Endodermal cell (in vitro differentiated cells): ENCODE results near the gene ODF2L. TPM values are rescaled to one million over a fixed set of nuclear protein-coding genes. Genes with fewer than 3 reads are reported as not detected.

Experiments
- DNase-seq: peaks from one replicate; pipeline ENCODE4 v3.0.0-alpha.2; 2017
- H3K27ac ChIP-seq: 2 replicates; pipeline ENCODE4 v1.5.1; 2013; ENCODE audit warnings: mild to moderate bottlenecking, low read depth, low read length, moderate library complexity
- H3K27me3 ChIP-seq: 2 replicates; pipeline ENCODE4 v1.6.1; 2013; ENCODE audit warnings: mild to moderate bottlenecking, low read length, moderate library complexity; ENCODE audit not compliant: insufficient read depth, control insufficient read depth, poor library complexity, severe bottlenecking
- H3K36me3 ChIP-seq: 2 replicates; pipeline ENCODE4 v1.7.0; 2013; ENCODE audit warnings: mild to moderate bottlenecking, low read length, moderate library complexity; ENCODE audit not compliant: control insufficient read depth, insufficient read depth
- H3K4me1 ChIP-seq: one replicate; pipeline ENCODE4 v1.7.0; 2013; ENCODE audit warnings: low read length; ENCODE audit not compliant: control insufficient read depth, insufficient read depth
- H3K4me3 ChIP-seq: 2 replicates; pipeline ENCODE4 v1.5.1; 2013; ENCODE audit warnings: mild to moderate bottlenecking, low read length, moderate library complexity
- H3K9ac ChIP-seq: 2 replicates; pipeline ENCODE4 v1.6.1; 2013; ENCODE audit warnings: mild to moderate bottlenecking, low read length, moderate library complexity; ENCODE audit not compliant: poor library complexity, severe bottlenecking; ENCODE audit errors: extremely low read depth
- H3K9me3 ChIP-seq: 2 replicates; pipeline ENCODE4 v1.6.1; 2013; ENCODE audit warnings: mild to moderate bottlenecking, low read length, moderate library complexity; ENCODE audit not compliant: control insufficient read depth
- H3K27ac Mint-ChIP-seq: 2 replicates; pipeline ENCODE4 v1.8.0; 2020; ENCODE audit warnings: mixed read lengths
- H3K27me3 Mint-ChIP-seq: 2 replicates; pipeline ENCODE4 v1.8.0; 2021; ENCODE audit warnings: mild to moderate bottlenecking, mixed read lengths; ENCODE audit not compliant: insufficient read depth
- H3K36me3 Mint-ChIP-seq: 2 replicates; pipeline ENCODE4 v1.8.0; 2020; ENCODE audit warnings: low read depth, mixed read lengths
- H3K4me1 Mint-ChIP-seq: 2 replicates; pipeline ENCODE4 v1.8.0; 2020; ENCODE audit warnings: mixed read lengths
- H3K4me3 Mint-ChIP-seq: 2 replicates; pipeline ENCODE4 v1.8.0; 2020; ENCODE audit warnings: mild to moderate bottlenecking, moderate library complexity, mixed read lengths
- H3K9me3 Mint-ChIP-seq: 2 replicates; pipeline ENCODE4 v1.8.0; 2020; ENCODE audit warnings: mild to moderate bottlenecking, mixed read lengths
- CTCF ChIP-seq: fragments of 200-600 bp; sonication (generic); conservative IDR thresholded peaks from 2 replicates; pipeline ENCODE4 v1.5.0; 2021; ENCODE audit warnings: antibody characterized with exemption, mild to moderate bottlenecking
- WGBS, 2 experiments: methylation state at CpG; one replicate each; pipeline versions ENCODE4 v1.1.5 to v1.1.7; 2013; ENCODE audit warnings: missing lambda C conversion rate in 2 of 2, mixed read lengths in 1 of 2; ENCODE audit not compliant: insufficient coverage in 1 of 2, insufficient read length in 1 of 2; 5-methylcytosine and 5-hydroxymethylcytosine counted together
- total RNA-seq, 2 donors: library from RNA; stranded (reverse); fragmentation: NEBNext Ultra II Directional in 1 of 2; extraction: Animal tissue kit (Norgen Biotek cat#: 25700) in 1 of 2; gene quantifications; 2 replicates in 1 of 2; 3 replicates in 1 of 2; pipeline ENCODE4 v1.2.1, GENCODE V29; 2021

The ODF2L gene
- total RNA-seq, 2 donors from 2014 or later = 77.6 to 84.1 TPM

GRCh38 chr1:86394416-86394815 lies 1.7 kb downstream of the ODF2L start:
- TF ChIP-seq CTCF = no peak
- no peak overlapping the region for H3K27ac ChIP-seq
- Mint-ChIP-seq H3K36me3 (peaks cover 37% of the 10 kb centered on the region), H3K9me3 (peaks cover 4% of the 10 kb centered on the region), H3K27me3 (peaks cover 9% of the 10 kb centered on the region), H3K27ac (no peak overlapping the region), H3K4me3 (peak overlapping the region; percentile 87), H3K4me1 (peaks cover 30% of the 10 kb centered on the region)
- no peak for DNase-seq
- whole genome bisulfite sequencing, 2 experiments = 96% methylated on average over 2 of the region's 2 CpGs; no CpG with 5 or more reads in 1 of the 2 experiments
- H3K4me3 ChIP-seq = peak overlapping the region; percentile 47
- no peak overlapping the region for H3K9ac ChIP-seq
- H3K27me3 ChIP-seq = peaks cover 7% of the 10 kb centered on the region
- no peaks in the 10 kb centered on the region for H3K36me3 ChIP-seq
- no peaks in the 10 kb centered on the region for H3K9me3 ChIP-seq
- H3K4me1 ChIP-seq = no peaks in the 10 kb centered on the region

GRCh38 chr1:86389307-86389706 lies 6.8 kb downstream of the ODF2L start:
- Mint-ChIP-seq H3K27me3 (no peaks in the 10 kb centered on the region), H3K4me1 (peaks cover 23% of the 10 kb centered on the region), H3K4me3 (no peak overlapping the region), H3K9me3 (peaks cover 4% of the 10 kb centered on the region), H3K36me3 (peaks cover 32% of the 10 kb centered on the region), H3K27ac (no peak overlapping the region)
- TF ChIP-seq CTCF = no peak
- H3K9me3 ChIP-seq = no peaks in the 10 kb centered on the region
- H3K27ac ChIP-seq = no peak overlapping the region
- no peaks in the 10 kb centered on the region for H3K27me3 ChIP-seq
- no peaks in the 10 kb centered on the region for H3K36me3 ChIP-seq
- no peak for DNase-seq
- no peak overlapping the region for H3K4me3 ChIP-seq
- no peak overlapping the region for H3K9ac ChIP-seq
- H3K4me1 ChIP-seq = no peaks in the 10 kb centered on the region

- H3K27ac Mint-ChIP-seq = no peak overlapping the region
- DNase-seq = no peak
- no peak overlapping the region for H3K27ac ChIP-seq
- no peaks in the 10 kb centered on the region for H3K36me3 ChIP-seq
- no peak overlapping the region for H3K4me3 ChIP-seq
- peaks cover 30% of the 10 kb centered on the region for H3K36me3 Mint-ChIP-seq
- peaks cover 22% of the 10 kb centered on the region for H3K4me1 Mint-ChIP-seq
- H3K9ac ChIP-seq = no peak overlapping the region
- no peaks in the 10 kb centered on the region for H3K4me1 ChIP-seq
- peaks cover 4% of the 10 kb centered on the region for H3K9me3 Mint-ChIP-seq
- no peak overlapping the region for H3K4me3 Mint-ChIP-seq
- no peaks in the 10 kb centered on the region for H3K9me3 ChIP-seq
- no peak for TF ChIP-seq CTCF
- H3K27me3 Mint-ChIP-seq = no peaks in the 10 kb centered on the region
- H3K27me3 ChIP-seq = no peaks in the 10 kb centered on the region
These were observed 7.3 kb downstream of the ODF2L start for GRCh38 chr1:86388777-86389176.
